Stimulated activated CD8-positive, alpha-beta memory T cell treated with anti-CD3 and anti-CD28 coated beads, Interleukin-7, amount 100 ng/mL, for 1 hour (primary cell): ENCODE results near the gene HEG1.

Source experiments
- DNase-seq, 2 donors: peaks; one replicate each; pipeline ENCODE4 v3.0.0-alpha.2; 2020; ENCODE audit warnings: low read depth in 2 of 2

Gene HEG1

DNA sequence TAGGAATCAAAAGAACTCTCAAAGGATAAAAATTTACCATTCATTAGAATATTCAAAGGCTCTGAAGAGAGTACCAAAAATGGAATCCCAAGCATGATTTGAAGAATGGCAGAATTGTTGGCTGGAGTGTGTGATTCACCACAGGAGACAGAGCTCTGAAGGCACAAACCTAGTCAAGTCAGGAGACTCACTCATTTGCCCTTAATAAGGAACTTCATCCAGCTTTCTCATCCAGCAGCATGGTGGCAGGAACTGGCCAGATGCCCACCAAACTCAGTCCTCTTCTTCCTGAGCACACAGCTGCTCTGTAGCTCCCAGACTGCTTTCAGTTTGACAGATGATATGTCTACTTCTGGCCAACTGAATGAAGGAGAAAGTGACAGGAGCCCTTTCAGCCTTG, 16.5 kb upstream of the HEG1 start:
- DNase-seq, result no peak

DNA sequence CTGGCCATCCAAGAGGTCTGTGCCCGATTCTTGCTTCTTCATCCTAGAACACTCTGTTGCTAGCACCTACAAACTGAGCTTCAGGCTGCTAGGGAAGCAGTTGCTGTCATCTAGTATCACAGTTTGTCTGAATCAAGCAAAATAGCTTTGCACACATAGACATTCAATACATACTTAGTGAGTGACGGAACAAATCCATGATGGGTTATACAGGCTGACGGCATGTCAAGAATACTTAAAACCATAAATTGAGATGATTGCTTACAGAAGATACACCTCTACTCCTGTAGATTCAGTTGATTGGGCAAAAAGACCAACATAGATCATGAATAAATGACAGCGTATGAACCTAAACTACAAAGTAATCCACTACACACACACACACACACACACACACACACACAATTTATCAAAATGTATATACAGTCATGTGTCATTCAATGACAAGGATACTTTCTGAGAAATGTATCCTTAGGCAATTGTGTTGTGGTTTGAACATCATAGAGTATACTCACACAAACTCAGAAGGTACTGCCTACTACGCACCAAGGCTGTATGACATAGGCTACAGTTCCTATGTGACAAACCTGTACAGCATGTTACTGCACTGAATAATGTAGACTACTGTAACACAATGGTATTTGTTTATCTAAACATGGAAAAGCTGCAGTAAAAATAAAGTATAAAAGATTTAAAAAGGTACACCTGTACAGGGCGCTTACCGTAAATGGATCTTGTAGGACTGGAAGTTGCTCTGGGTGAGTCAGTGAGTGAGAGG, 14.4 kb upstream of the HEG1 start:
- DNase-seq, result no peak

DNA sequence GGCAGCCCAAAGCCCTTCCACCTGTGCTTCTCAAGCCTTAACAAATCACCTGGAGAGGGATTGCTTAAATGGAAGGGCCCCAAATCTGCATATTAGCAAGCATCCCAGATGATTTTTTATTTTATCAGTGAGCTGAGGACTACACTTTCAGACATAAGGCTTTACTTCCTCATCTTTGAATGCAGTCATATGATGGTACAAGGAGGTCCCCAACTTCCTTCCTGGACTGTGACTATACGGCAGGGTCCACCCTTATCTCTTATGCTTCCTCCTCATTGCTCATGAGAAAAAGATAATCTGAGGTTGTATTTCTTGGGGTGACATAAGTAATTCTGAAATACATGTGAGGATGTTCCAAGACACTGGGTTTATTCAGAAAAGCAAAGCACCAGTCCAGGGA, 13.7 kb upstream of the HEG1 start:
- no peak for DNase-seq

DNA sequence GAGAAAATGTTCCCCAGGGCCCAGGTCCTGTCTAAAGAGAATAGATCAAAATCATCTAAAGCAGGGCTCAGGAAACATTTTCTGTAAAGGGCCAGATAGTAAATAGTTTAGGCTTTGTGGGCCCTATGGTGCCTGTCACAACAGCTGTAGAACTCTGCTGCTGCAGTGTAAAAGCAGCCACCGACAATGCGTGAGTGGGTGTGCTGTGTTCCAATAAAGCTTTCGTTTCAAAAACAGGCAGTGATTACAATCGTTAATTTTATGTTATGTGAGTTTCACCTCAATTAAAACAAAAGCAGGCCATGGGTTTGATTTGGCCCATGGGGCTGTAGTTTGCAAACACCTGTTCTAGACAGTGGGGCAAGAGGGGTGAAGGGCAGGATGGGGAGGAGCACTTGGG, 12.5 kb upstream of the HEG1 start:
- DNase-seq, result no peak

DNA sequence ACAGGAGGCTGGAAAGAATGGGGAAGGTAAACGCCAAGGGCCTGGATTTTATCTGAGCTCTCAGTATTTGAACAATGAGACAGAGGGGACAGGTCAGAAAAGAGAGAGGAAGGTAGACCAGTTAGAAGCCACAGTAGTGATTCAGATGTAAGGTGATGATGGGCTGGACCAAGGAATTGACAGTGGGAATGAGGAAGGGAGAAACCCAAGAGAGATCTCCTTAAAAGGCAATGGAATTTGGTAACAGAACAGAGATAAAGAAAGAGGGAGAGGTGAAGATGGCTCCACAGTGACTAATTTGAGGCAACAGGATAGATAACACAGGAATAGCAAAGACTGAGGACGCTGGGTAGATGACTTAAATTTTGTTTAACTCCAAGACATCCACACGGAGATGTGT, 11.4 kb upstream of the HEG1 start:
- DNase-seq, result no peak

DNA sequence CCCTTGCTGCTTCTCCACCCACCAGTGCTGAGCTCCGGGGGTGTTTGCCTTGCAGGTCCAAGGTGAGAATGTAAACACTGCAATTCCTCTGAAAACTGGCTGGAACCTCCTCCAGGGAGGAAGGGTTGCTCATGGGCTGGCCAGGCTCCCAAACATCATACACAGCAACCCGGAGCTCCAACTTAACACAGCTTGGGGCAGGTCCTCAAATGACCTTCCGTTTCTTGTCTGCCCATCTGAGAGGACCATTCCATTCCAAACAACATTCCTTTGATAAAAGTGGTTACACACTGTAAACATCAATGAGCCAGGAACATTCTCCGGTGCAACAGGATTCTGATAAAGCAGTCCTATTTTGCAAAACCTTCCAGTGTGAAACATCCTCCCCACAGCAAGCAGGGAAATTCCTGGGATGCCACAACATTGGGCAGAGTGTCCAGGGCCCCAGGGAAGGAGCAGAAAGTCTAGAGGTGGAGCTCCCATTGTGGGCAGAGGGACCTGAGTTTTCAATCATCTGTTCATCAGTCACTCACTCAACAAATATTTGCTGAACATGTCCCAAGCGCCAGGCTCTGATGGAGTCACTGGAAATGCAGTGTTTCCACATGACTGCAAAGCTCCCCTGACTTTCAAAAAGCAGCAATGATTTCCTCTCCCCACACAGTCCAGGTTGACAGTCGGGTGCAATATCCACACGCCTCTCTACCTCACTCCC, 7.3 kb upstream of the HEG1 start:
- no peak for DNase-seq

DNA sequence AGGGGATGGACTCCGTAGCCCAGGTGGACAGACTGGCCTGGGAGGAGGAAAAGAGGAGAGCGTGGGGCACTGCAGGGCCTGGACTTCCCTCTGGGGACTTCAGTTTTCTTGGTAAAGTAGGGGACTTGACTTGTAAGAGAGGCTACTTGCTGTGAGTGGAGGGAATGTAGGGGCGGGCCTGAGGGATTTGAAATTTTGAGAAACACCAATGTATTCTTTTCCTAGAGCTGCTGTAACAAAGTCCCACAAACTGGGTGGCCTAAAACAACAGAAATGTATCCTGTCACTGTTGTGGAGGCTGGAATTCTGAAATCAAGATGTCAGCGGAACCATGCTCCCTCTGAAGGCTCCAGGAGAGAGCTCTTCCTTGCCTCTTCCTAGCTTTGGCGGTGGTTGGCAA, 5.8 kb upstream of the HEG1 start:
- no peak for DNase-seq

DNA sequence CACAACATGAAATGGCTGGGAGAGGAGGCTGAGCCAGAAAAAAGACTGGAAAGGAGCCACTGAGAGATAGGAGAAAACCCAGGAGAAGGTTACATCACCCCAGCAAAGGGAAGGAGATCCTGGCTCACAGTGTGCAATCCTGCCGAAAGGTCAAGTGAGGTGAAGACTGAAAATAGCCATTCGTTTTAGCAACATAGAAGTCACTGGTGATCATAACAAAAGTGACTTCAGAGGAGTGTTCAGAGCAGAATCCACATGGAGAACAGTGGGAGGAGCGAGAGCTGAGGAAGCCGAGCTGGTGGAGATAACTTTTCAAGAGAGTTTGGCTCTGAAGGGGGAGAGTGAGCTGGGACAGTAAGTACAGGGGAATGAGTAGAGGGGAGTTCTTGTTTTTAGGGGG, 5.4 kb upstream of the HEG1 start:
- DNase-seq, result no peak

DNA sequence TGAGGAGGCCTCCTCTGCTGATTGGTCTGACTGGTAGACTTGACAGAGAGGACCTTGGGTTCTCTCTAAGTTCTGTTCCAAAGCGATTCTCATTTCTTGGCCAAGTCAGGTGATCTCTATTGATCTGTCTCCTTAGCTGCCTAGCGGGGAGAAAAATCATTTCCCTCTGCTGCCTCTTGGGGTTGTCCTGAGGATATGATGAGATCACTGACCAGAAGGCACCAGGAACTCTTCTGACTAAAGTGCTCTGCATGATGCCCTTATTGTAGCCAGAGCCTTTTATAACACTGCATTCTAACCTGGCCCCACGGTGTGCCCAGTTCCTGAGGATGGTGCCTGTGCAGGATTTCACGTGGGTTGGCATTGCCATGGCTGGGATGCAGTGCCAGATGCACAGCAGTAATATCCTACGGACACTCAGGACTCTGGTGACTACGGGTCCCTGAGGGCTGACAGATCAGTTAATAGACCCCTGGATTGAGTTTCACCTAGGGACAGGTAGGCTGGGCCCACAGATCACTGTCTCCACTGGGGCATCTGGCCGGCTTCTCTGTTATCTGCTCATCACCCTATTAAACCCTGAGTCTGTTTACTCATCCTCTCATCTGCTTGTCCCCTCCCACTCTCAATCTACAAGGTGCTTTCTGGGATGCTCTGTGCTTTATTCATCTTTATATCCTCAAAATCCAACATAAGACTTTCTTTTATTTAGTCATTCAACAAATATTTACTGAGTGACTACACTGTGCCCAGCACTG, 3.9 kb upstream of the HEG1 start:
- no peak for DNase-seq

DNA sequence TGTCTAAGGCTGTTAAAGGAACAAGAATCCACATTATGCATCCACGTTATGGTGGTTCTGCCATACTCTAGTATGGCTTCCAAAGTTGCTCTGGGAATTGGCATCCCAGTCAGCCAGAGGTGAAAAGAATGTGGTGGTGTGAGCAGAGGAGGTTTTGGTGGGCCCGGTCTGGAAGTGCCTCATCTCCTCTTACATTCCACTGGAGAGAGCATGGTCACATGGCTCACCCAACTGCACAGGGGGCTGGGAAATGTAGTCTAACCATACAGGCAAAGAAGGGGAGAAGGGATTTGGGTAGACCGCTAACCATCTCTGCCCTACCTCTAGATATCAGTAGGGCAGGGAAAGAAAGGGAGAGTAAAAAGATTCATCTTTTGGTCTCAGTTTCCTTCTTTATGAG, 3.2 kb upstream of the HEG1 start:
- DNase-seq, result no peak

DNA sequence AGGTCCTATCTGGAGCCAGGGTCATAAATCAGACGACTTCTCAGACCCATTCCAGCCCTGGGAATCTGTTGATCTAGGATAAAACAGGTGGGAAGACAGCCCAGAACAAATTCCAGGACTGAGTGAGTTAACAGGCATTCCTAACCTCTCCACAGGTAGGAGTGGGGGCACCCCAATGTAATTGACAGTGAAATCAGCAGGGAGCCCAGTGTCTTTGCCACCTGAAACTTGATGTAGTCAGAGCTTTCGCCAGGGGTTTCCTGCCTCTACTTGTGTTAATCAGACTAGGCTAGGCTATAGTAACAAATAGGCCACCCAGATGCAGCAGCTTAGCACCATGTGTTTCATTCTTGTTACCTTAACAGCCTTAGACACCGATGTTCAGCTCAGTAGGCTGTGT, 2.7 kb upstream of the HEG1 start:
- no peak for DNase-seq

DNA sequence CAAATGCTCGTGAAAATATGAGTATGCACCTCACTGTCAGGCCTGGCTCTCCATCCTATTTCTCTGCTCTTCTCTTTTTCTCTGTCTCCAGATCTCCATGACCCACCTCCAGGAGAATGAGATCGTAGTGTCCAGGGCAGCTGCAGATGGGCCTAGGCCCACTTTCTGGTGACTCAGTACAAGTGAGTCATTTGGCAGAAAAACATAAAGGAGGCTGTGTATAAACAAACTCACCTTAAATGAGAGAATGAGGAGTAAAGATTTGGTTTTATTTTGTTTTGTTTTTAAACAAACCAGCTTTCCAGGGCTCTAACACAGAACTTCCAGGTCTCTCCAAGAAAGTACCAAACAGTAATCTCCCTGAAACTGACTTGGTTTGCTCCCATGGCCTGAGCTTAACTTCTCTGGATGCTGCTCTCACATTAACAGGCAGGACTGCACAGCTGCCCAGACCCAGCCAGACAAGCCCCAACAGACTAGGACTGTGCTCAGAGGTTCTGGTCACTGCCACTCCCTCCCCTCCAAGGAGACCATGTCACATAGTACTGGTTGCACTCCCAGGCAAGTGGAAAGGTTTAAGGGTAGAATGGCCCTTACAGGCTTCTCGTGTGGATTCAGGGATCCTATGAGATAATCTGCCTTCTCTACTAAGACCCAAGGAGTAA, 1.5 kb upstream of the HEG1 start:
- no peak for DNase-seq

DNA sequence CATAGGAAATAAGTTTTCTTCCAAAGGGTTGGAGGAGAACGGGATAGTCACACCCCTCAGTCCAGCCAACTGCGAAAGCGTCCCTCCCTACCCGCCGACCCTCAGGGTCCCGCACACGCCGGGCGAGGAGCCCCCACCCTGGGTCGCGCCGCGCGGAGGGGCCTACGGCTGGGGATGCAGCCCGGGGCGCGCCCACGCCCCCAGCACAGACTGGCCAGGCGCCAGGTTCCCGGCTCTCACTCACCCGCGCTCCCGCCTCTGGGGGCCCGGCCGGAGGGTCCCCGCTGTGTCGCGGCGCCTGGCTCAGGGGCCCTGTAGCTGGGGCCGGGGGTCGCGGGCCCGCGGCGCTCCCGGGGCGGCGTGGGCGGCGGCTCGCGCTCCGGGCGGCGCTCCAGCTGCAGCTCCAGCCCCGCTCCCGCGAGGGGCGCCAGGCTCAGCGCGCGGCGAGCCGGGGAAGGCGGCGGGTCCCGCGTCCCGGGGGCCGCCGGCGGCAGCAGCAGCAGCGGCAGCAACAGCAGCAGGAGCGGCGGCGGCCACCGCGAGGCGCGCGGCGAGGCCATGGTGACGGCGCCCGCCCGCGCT, 375 bp downstream of the HEG1 start:
- DNase-seq, result no peak

DNA sequence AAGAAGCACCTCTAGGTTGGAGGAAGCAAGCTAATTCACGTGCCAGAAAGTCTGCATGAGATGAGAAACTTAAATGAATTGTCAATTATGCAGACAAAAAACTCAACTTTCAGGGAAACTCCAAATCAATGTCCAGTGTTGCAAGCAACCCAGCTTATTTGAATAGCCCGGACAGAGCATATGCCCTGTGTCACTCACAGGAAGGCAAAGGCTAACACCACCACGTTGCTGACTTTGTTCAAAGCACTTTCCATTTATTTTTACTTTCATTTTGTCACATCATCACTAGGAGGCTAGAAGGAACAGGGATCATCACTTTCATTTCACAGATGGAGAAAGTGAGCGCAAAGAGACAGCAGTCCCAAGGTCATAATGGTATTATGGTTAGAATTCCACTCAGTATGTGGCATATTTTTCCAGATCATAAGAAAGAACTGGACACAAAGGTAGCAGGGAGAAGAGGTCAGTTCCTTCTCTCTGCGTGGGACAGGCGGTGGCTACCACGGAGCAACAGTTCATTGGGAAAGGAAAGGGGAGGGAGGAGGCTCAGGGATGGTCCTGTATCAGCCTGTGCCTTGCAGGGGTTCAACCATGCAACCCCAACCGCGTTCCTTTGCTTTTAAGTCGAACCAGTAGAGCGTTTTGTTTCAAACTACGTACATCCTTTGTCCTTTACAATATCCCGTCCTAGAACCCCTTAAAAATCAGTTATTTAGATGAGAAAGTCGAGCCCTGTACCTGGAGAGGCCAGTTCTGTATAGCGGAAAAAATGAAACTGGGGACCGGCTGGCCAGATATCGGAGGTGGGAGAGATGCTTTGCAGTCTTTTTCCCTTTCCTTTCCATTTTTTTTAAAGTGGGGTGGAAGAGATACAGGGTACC, 1.1 kb downstream of the HEG1 start:
- no peak for DNase-seq

DNA sequence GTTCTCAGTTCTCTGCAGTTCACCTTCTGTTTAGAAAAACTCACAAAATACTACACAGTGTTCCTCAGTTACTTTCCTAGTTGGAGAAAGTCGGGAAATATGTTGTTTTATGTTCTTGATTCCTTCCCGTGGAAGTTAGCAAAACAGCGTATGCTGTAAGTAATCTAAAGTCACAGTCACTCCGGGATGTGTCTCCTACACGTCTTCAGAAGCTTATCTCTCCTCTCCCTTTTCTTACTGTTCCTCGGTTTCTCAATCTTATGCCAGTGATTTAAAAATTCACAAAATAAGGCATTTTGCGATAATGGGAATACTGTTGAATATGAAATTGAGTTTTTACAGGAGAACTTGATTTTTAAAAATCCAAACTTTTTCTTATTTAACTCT, 1.7 kb downstream of the HEG1 start:
- no peak for DNase-seq

DNA sequence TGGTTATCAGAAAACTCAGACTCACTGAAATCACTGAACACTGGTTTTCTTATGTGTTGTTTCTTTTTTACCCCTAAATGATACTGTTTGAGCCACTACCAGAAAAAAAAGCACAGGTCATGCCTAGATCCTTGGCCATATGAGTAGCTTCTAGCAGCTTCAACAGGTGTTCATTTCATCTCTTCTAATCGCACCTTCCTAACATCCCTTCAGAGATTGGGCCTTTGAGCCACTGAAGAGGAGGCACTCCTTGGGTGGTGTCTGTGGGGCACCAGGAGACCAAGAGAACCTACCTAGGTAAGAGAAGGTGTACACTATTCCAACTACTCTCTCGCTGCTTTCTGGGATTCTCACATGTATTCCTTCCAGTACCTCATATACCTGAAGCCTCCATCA, 2.5 kb downstream of the HEG1 start:
- DNase-seq, result no peak

DNA sequence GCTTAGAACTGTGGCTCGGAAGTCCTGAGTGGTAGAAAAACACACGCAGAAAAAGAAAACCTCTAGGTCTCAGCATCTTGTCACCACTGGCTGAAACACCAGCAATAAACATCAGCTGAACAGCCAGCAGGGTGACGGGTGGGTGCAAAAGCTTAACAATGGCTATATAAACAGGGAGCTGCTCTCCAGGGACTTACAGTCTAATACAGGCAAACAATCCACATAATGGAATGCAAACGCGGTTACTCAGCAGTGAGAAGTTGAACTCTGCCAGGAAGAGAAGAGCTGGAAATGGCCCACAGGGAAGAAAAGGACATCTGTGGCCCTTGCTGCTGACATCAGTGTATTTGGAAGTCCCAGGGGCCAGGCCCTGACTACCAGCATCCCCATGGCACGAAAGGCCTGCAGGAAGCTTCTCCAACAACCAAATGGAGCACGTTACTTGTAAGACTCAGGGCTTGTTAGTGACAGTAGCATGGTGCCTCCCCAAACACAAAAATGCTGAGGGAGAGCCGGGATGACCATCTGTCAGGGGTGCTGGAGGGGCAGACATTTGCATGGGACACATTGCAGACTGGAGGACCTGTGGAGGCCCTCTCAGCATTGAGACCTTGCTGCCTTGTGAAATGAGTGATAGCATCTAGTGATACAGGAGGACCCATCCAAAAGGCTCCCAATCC, 3.0 kb downstream of the HEG1 start:
- DNase-seq, result no peak

DNA sequence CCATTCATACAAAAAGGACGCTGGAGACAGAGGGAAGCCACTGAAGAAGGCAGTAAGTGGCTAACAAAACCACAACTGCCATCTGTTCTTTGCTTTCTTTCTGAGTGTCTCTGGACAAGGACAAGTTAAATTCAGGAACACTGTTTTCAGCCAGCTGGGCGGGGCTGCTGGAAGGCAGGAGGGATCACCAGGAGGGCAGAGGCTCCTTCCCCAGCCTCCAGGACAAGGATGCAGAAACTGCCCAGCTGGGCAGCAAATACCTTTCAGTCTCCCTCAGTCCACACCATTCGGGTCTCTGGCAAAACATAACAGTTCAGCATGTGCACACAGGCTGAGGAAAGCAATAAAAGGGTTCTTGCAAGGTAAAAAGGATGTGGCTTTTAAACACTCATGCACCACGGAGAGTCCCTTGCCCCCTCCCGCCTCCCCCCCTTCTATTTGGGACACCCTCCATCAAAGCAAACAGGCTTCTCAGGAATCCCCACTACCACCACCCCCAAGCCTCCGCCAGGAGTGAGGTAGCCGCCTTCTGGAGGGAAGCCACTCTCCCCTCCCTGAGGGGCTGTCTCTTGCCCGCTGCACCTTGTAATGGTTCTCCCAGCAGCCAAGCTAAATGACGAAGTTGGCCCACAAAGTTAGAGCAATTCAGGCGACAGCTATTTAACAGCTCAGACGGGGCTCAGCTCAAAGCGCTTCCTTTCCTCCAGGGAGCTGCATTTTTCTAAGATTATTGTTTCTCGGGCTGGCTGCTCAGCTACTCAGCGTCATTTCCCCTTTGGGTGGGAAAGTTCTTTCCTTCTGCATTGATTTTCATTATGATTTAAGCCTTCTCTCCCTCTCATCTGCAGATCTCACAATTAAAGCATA, 3.8 kb downstream of the HEG1 start:
- peak; percentile 44 for DNase-seq

DNA sequence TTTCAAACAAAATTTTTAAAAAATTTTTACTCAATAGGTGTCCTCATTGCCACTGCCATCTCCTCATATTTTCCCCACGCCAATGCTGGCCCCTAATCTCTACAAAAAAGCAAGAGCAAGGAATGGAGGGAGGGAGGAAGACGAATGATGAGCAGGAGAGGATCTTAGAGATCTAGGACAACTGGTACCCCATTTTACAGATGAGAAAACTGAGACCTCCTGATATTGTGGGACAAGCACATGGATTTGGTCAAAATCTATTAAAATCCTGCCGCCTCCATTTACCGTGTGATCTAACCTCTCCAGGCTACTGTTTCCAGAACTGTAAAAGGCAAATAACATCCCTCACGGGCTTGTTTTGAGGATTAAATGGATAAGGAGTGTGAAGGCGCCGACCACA, 4.6 kb downstream of the HEG1 start:
- no peak for DNase-seq
